OCI-LY1 (cell line): ENCODE data around the gene ARAP1.

Source experiments
- EZH2 ChIP-seq: fragments of 200-600 bp; sonication (generic), shearing (Covaris generic); IDR thresholded peaks from 2 replicates; pipeline ENCODE4 v1.8.0; 2017; ENCODE audit warnings: borderline replicate concordance, mixed run types, mild to moderate bottlenecking, antibody characterized with exemption, low read length, moderate library complexity, mixed read lengths
- TF ChIP-seq, protein P1 (sequence below): fragments of 200-600 bp; sonication (generic), shearing (Covaris generic); IDR thresholded peaks from 2 replicates; pipeline ENCODE4 v1.5.1; 2017; ENCODE audit warnings: mild to moderate bottlenecking, antibody characterized with exemption, low read length, moderate library complexity, mixed read lengths

DNA sequence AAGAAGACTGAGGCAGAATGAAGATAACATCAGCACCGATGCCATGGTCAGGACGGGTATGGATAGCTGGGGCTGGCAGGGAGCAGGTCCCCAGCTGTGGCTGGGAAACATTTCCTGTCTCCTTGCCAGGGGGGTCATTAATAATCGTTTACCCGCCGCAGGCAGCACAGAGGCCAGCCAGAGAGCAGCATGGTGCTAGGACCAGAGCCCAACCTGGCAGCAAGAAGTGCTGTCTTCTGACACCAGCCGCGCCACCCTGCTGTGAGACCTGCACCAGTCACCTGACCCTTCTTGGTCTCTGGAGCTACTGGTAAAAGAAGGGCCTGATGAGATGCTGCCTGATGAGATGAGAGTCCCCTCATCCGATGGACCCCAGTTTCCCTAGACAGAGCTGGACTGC lies 114.3 kb downstream of the ARAP1 start:
- no peak for TF ChIP-seq EZH2
- TF ChIP-seq, protein P1, sequence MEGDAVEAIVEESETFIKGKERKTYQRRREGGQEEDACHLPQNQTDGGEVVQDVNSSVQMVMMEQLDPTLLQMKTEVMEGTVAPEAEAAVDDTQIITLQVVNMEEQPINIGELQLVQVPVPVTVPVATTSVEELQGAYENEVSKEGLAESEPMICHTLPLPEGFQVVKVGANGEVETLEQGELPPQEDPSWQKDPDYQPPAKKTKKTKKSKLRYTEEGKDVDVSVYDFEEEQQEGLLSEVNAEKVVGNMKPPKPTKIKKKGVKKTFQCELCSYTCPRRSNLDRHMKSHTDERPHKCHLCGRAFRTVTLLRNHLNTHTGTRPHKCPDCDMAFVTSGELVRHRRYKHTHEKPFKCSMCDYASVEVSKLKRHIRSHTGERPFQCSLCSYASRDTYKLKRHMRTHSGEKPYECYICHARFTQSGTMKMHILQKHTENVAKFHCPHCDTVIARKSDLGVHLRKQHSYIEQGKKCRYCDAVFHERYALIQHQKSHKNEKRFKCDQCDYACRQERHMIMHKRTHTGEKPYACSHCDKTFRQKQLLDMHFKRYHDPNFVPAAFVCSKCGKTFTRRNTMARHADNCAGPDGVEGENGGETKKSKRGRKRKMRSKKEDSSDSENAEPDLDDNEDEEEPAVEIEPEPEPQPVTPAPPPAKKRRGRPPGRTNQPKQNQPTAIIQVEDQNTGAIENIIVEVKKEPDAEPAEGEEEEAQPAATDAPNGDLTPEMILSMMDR: no peak
